BLaER1 treated with 17β-estradiol and CSF1 and Interleukin-3, amounts not matched to agents 10 nM and 100 nM (cell line): ENCODE measurements around the gene MEF2C.
"Not testable (repeated sequence)": the region's sequence is repeated elsewhere in the genome, so short reads cannot be mapped to it uniquely, and the experiment has no call there.

Experiments
- H3K27ac ChIP-seq, 11 experiments: shearing (Covaris generic); formaldehyde crosslinking; 2 replicates each; pipeline ENCODE4 v1.8.1; 2022
- H3K27me3 ChIP-seq, 11 experiments: shearing (Covaris generic); formaldehyde crosslinking; 2 replicates each; pipeline ENCODE4 v1.8.1; 2022
- H3K36me3 ChIP-seq, 11 experiments: shearing (Covaris generic); formaldehyde crosslinking; 2 replicates each; pipeline ENCODE4 v1.8.1; 2022
- H3K4me1 ChIP-seq, 10 experiments: shearing (Covaris generic); formaldehyde crosslinking; 2 replicates each; pipeline ENCODE4 v1.8.1; 2022
- H3K4me2 ChIP-seq, 11 experiments: shearing (Covaris generic); formaldehyde crosslinking; 2 replicates each; pipeline ENCODE4 v1.8.1; 2022
- H3K4me3 ChIP-seq, 10 experiments: shearing (Covaris generic); formaldehyde crosslinking; 2 replicates each; pipeline ENCODE4 v1.8.1; 2022
- H3K9ac ChIP-seq, 11 experiments: shearing (Covaris generic); formaldehyde crosslinking; 2 replicates each; pipeline ENCODE4 v1.8.1; 2022
- H3K9me3 ChIP-seq, 11 experiments: shearing (Covaris generic); formaldehyde crosslinking; replicated peaks in 1 of 11; 2 replicates each; pipeline ENCODE4 v1.8.1; 2022
- H4K20me1 ChIP-seq, 11 experiments: shearing (Covaris generic); formaldehyde crosslinking; 2 replicates each; pipeline ENCODE4 v1.8.1; 2022
- Cebpa-rat ChIP-seq, 11 experiments: shearing (Covaris generic); IDR thresholded peaks; 2 replicates each; pipeline ENCODE4 v1.8.1; 2022

Gene MEF2C

GRCh38 chr5:88901077-88901476, 18.1 kb upstream of the MEF2C start:
- not testable (repeated sequence) for H3K27me3 ChIP-seq, H3K36me3 ChIP-seq, H3K4me1 ChIP-seq, H4K20me1 ChIP-seq, H3K9ac ChIP-seq, H3K4me3 ChIP-seq, H3K27ac ChIP-seq, H3K4me2 ChIP-seq, H3K9me3 ChIP-seq

DNA sequence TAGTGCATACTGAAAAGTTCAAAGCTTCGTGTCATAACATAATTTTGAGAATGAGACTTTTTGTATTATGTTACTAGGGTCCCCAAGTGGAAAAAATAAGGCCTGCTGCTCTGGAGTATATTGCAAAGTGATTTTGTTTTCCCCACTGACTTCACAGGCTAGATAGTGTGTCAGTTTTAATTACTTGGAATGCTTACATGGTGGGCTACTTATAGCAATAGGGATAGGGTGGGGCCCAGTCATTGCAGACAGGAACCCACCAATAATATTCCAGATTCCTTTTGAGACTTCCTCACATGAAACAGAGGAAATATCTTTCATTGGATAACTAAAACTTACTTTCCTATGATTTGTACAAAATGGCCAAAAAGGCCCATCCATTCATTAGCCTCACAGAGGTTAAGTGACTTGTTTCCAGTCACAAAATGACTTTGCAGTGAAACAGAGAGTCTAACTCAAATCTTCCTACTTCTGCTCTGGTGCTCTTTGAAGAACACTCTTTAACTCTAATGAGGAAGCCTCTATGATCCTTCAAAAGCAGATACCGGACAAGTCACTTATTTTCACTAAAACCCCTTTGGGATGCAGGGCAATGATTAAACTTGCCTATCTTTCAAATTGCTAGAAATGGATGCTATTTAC, 16.2 kb upstream of the MEF2C start:
- no peaks in the 10 kb centered on the region for H4K20me1 ChIP-seq
- peaks cover 0 to 6% (median 0%) of the 10 kb centered on the region in 10 experiments; a peak in 1 of 20 replicates for H3K4me1 ChIP-seq
- no peaks in the 10 kb centered on the region for H3K9me3 ChIP-seq
- H3K36me3 ChIP-seq, result peaks cover 0 to 3% (median 0%) of the 10 kb centered on the region in 11 experiments; a peak in 1 of 22 replicates
- H3K9ac ChIP-seq, result no peak overlapping the region
- H3K4me3 ChIP-seq, result no peak overlapping the region
- H3K4me2 ChIP-seq, result no peak overlapping the region
- no peak for TF ChIP-seq Cebpa-rat (IDR thresholded peaks at IDR 0.05)
- no peak overlapping the region for H3K27ac ChIP-seq
- no peaks in the 10 kb centered on the region for H3K27me3 ChIP-seq

DNA sequence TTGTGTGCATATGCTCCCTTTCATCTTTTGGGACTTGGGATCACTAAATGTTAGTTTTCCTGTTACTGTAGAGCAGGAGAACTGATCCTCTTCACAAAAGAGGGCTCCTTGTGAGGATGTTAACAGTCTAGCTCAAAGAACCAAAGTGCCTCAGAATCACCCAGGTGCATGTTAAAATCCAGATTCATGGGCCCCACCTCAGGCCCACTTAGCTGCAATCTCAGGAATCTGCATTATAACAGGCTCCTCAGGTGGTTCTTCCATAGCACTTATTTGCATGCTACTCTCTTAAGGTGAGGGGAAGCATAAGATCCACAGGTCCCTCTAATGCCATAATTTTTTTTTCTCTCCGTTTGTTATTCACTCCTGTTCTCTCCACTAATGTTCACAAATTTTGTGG, 14.8 kb upstream of the MEF2C start:
- peaks cover 0 to 2% (median 0%) of the 10 kb centered on the region in 11 experiments; a peak in 2 of 22 replicates for H3K9me3 ChIP-seq
- H3K27ac ChIP-seq, result no peak overlapping the region
- H3K4me1 ChIP-seq, result peaks cover 0 to 6% (median 0%) of the 10 kb centered on the region in 10 experiments; a peak in 1 of 20 replicates
- no peaks in the 10 kb centered on the region for H3K27me3 ChIP-seq
- no peak overlapping the region for H3K9ac ChIP-seq
- no peak overlapping the region for H3K4me2 ChIP-seq
- peaks cover 0 to 3% (median 0%) of the 10 kb centered on the region in 11 experiments; a peak in 1 of 22 replicates for H3K36me3 ChIP-seq
- TF ChIP-seq Cebpa-rat (IDR thresholded peaks at IDR 0.05), result no peak
- no peak overlapping the region for H3K4me3 ChIP-seq
- H4K20me1 ChIP-seq, result no peaks in the 10 kb centered on the region

- Histone ChIP-seq H3K9ac (no peak overlapping the region), H4K20me1 (no peaks in the 10 kb centered on the region), H3K36me3 (peaks cover 0 to 3% (median 0%) of the 10 kb centered on the region in 11 experiments; a peak in 2 of 22 replicates), H3K27ac (no peak overlapping the region), H3K4me1 (peaks cover 4 to 11% (median 6%) of the 10 kb centered on the region in 10 experiments; a peak in 19 of 20 replicates), H3K27me3 (no peaks in the 10 kb centered on the region), H3K4me2 (no peak overlapping the region), H3K4me3 (no peak overlapping the region), H3K9me3 (peaks cover 0 to 17% (median 0%) of the 10 kb centered on the region in 11 experiments; a peak in 5 of 22 replicates)
- TF ChIP-seq Cebpa-rat (IDR thresholded peaks at IDR 0.05), result 0 out of 22 replicates have a peak, but pooled peaks of 3 of the 11 experiments have one; percentile 23 to 55 (median 37)
These were observed 12.9 kb upstream of the MEF2C start for GRCh38 chr5:88895681-88896501.

DNA sequence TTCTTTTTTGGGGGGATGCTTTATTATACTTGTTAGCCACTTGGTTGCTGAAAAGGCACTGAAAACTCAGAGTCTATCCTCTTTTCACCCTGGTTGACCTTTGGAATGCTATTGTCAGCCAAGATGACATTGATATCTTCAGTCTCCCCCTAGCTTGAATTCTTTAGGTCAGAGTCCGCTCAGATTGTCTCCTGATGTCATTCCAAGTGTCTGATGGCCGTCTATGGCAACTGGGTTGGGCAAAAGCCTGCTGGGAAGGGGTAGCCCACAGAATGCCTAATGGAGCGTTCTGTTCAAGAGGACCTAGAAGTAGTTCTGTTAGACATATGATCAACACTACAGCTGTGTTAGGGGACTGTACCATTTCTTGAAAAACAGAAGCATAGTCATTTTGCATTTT, 9.7 kb upstream of the MEF2C start:
- peaks cover 23 to 33% (median 28%) of the 10 kb centered on the region in 10 experiments for H3K4me1 ChIP-seq
- no peaks in the 10 kb centered on the region for H4K20me1 ChIP-seq
- peaks cover 0 to 3% (median 0%) of the 10 kb centered on the region in 11 experiments; a peak in 2 of 22 replicates for H3K36me3 ChIP-seq
- H3K4me3 ChIP-seq, result no peak overlapping the region
- no peak overlapping the region for H3K9ac ChIP-seq
- no peak overlapping the region for H3K27ac ChIP-seq
- no peaks in the 10 kb centered on the region for H3K27me3 ChIP-seq
- TF ChIP-seq Cebpa-rat (IDR thresholded peaks at IDR 0.05), result no peak
- no peak overlapping the region for H3K4me2 ChIP-seq
- peaks cover 0 to 17% (median 0%) of the 10 kb centered on the region in 11 experiments; a peak in 5 of 22 replicates for H3K9me3 ChIP-seq

DNA sequence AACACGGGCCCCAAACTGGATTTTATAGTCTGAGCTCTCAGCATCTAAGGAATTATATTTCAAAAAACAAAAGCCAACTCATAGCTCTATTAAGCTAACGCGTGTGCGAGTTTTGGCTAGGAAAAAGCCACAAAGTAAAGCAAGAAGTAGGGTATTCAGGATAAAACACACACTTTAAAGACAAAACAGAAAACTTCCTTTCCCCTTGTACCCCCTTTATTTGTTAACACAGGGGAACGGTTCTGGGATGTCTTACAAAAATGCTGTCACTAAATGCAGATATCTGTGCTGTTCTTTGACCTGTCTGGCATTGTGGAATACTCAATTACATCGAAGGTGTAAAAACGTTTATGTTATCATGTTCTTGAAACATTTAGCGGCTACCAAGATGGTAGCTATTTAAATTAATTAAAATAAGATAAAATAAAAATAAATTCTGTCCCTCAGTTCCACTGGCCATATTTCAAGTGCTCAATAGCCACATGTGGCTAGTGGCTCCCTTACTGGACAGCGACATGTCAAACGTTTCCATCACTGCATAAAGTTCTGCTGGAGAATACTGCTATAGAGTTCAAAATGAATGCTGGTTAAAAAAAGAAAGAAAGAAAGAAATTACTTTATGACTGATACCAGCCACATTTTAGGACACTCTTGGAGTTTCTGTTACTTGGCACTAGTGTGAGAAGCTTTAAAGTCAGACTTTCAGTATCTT, 7.2 kb upstream of the MEF2C start:
- Histone ChIP-seq H3K4me1 (peaks cover 37 to 56% (median 47%) of the 10 kb centered on the region in 10 experiments), H3K4me2 (peak overlapping the region; percentile 79 to 97 (median 90)), H3K27me3 (no peaks in the 10 kb centered on the region), H3K9me3 (peaks cover 0 to 17% (median 0%) of the 10 kb centered on the region in 11 experiments; a peak in 5 of 22 replicates), H3K9ac (peak overlapping the region; percentile 79 to 90 (median 86)), H4K20me1 (no peaks in the 10 kb centered on the region), H3K4me3 (peak overlapping the region; percentile 70 to 87 (median 76)), H3K27ac (peak overlapping the region; percentile 57 to 96 (median 92); a peak in 21 of 22 replicates), H3K36me3 (no peaks in the 10 kb centered on the region; a peak in 1 of 22 replicates)
- TF ChIP-seq Cebpa-rat (IDR thresholded peaks at IDR 0.05), result no peak

DNA sequence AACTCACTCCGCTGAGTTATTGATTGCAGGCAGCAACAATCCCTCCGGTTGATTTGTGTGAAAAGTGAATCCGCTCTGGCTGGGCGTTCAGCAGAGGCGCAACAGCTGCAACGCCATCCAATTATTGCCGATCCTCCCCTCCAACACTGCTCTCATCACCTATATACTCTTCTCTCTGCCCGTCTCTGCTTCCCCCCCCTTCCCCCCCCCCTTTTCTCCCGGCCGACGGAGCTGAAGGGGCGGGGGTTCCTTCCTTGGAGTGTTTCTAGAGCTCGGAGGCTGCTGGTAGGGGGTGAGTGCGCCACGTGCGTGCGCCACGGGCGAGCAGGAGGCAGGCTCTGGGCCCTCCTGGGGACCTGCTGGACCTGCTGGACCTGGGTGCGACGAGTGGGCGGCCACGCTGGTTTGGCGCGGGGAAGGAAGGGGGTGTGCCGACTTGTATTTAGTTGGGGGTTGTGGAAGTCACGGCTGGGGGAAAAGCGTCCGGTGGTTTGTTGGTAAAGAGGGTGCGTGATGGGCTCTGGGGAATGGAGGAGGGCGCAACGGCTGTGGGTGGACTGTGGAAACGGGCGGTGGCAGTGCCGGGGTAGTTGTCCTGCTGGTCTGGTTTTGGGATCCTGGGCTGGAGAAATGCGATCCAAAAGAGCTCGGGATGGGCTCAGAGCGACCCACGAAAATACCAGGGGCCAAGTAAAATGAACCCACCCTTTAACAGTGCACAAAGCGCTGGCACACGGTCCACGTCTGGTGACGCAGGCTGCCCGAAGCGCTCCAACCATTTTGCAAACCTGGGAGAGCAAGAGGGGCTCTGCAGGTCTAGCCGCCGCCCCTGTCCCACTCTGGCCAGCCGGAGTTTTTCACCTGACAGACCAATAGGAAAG, 6.4 kb upstream of the MEF2C start:
- no peaks in the 10 kb centered on the region; a peak in 1 of 22 replicates for H3K36me3 ChIP-seq
- H3K27ac ChIP-seq, result peak overlapping the region; percentile 57 to 96 (median 92)
- H4K20me1 ChIP-seq, result no peaks in the 10 kb centered on the region
- H3K4me1 ChIP-seq, result peaks cover 40 to 64% (median 52%) of the 10 kb centered on the region in 10 experiments
- H3K27me3 ChIP-seq, result no peaks in the 10 kb centered on the region
- peak overlapping the region; percentile 79 to 97 (median 90) for H3K4me2 ChIP-seq
- H3K9me3 ChIP-seq, result peaks cover 0 to 17% (median 0%) of the 10 kb centered on the region in 11 experiments; a peak in 5 of 22 replicates
- no peak for TF ChIP-seq Cebpa-rat (IDR thresholded peaks at IDR 0.05)
- peak overlapping the region; percentile 70 to 87 (median 76) for H3K4me3 ChIP-seq
- peak overlapping the region; percentile 79 to 90 (median 86) for H3K9ac ChIP-seq

GRCh38 chr5:88888848-88889188, 5.8 kb upstream of the MEF2C start:
- Histone ChIP-seq H3K4me1 (peaks cover 40 to 66% (median 53%) of the 10 kb centered on the region in 10 experiments), H3K9ac (peak overlapping the region; percentile 79 to 90 (median 86)), H4K20me1 (no peaks in the 10 kb centered on the region), H3K36me3 (no peaks in the 10 kb centered on the region; a peak in 1 of 22 replicates), H3K27me3 (no peaks in the 10 kb centered on the region), H3K27ac (peak overlapping the region; percentile 57 to 96 (median 92)), H3K4me3 (peak overlapping the region; percentile 70 to 87 (median 76)), H3K9me3 (peaks cover 0 to 17% (median 0%) of the 10 kb centered on the region in 11 experiments; a peak in 5 of 22 replicates), H3K4me2 (peak overlapping the region; percentile 79 to 97 (median 90))
- no peak for TF ChIP-seq Cebpa-rat (IDR thresholded peaks at IDR 0.05)
